Prostate gland (tissue), 2 donors: Measurements from ENCODE around the gene KCTD21.

Experiments
- POLR2A ChIP-seq: fragments of 450-650 bp; IDR thresholded peaks from one replicate; pipeline ENCODE4 v1.6.1; 2016; ENCODE audit warnings: antibody characterized with exemption, mild to moderate bottlenecking
- TF ChIP-seq, protein P1 (sequence below), 4 experiments: fragments of 200-600 bp in 2 of 4; fragments of 450-650 bp in 2 of 4; sonication (generic) in 2 of 4; IDR thresholded peaks; 1 replicate in 3 of 4; 2 replicates in 1 of 4; pipeline ENCODE4 v1.5.1; 2016 to 2019; ENCODE audit warnings: antibody characterized with exemption in 4 of 4, mild to moderate bottlenecking in 2 of 4, moderate library complexity in 2 of 4

- no peak for TF ChIP-seq POLR2A
- TF ChIP-seq, protein P1, sequence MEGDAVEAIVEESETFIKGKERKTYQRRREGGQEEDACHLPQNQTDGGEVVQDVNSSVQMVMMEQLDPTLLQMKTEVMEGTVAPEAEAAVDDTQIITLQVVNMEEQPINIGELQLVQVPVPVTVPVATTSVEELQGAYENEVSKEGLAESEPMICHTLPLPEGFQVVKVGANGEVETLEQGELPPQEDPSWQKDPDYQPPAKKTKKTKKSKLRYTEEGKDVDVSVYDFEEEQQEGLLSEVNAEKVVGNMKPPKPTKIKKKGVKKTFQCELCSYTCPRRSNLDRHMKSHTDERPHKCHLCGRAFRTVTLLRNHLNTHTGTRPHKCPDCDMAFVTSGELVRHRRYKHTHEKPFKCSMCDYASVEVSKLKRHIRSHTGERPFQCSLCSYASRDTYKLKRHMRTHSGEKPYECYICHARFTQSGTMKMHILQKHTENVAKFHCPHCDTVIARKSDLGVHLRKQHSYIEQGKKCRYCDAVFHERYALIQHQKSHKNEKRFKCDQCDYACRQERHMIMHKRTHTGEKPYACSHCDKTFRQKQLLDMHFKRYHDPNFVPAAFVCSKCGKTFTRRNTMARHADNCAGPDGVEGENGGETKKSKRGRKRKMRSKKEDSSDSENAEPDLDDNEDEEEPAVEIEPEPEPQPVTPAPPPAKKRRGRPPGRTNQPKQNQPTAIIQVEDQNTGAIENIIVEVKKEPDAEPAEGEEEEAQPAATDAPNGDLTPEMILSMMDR (IDR thresholded peaks at IDR 0.05) = no peak
These were observed 23.1 kb upstream of the KCTD21 start for GRCh38 chr11:78211565-78211964.
